Inflammatory macrophage (primary cell): ENCODE data around the gene OVOL2.
A peak's percentile ranks its signal among the peaks of the same experiment; 100 is the strongest.
"Not testable (repeated sequence)": the region's sequence is repeated elsewhere in the genome, so short reads cannot be mapped to it uniquely, and the experiment has no call there.

Experiments used
- DNase-seq, 2 donors: peaks; one replicate each; pipeline ENCODE4 v3.0.0-alpha.2; 2020 to 2022

The OVOL2 gene

GRCh38 chr20:18057994-18058349, 256 bp upstream of the OVOL2 start:
- DNase-seq, result no peak

- no peak for DNase-seq
Observed at GRCh38 chr20:18056174-18057100, 1.3 kb downstream of the OVOL2 start.

- no peak for DNase-seq
Observed at GRCh38 chr20:18055261-18055660, 2.5 kb downstream of the OVOL2 start.

- peak in 1 of 2 donors; percentile 9 for DNase-seq
Observed at GRCh38 chr20:18052856-18053255, 4.9 kb downstream of the OVOL2 start.

GRCh38 chr20:18050628-18051027, 7.1 kb downstream of the OVOL2 start:
- no peak for DNase-seq

GRCh38 chr20:18048176-18048575, 9.5 kb downstream of the OVOL2 start:
- peak in 1 of 2 donors; percentile 73 for DNase-seq

- no peak for DNase-seq
Observed at GRCh38 chr20:18046535-18046934, 11.2 kb downstream of the OVOL2 start.

- DNase-seq, result no peak
Observed at GRCh38 chr20:18042229-18042628, 15.5 kb downstream of the OVOL2 start.

GRCh38 chr20:18041462-18041861, 16.3 kb downstream of the OVOL2 start:
- DNase-seq, result no peak

- DNase-seq, result no peak
Observed at GRCh38 chr20:18039063-18039462, 18.7 kb downstream of the OVOL2 start.

GRCh38 chr20:18034039-18034438, 23.7 kb downstream of the OVOL2 start:
- DNase-seq, result no peak

GRCh38 chr20:18032977-18033892, 24.5 kb downstream of the OVOL2 start:
- DNase-seq, result no peak

GRCh38 chr20:18031888-18032509, 25.7 kb downstream of the OVOL2 start:
- no peak for DNase-seq

- DNase-seq, result no peak
Observed at GRCh38 chr20:18031050-18031449, 26.7 kb downstream of the OVOL2 start.

GRCh38 chr20:18030020-18030419, 27.7 kb downstream of the OVOL2 start:
- no peak for DNase-seq

- not testable (repeated sequence) for DNase-seq
Observed at GRCh38 chr20:18027011-18027410, 30.7 kb downstream of the OVOL2 start.

GRCh38 chr20:18024606-18025127, 33.0 kb downstream of the OVOL2 start:
- DNase-seq, result no peak

- no peak for DNase-seq
Observed at GRCh38 chr20:18020931-18021330, 36.8 kb downstream of the OVOL2 start.

GRCh38 chr20:18019068-18019467, 38.6 kb downstream of the OVOL2 start:
- DNase-seq, result peak; percentile 47 to 66

- no peak for DNase-seq
Observed at GRCh38 chr20:18018100-18018499, 39.6 kb downstream of the OVOL2 start.

GRCh38 chr20:18016772-18017171, 40.9 kb downstream of the OVOL2 start:
- DNase-seq, result no peak

- no peak for DNase-seq
Observed at GRCh38 chr20:18014411-18014810, 43.3 kb downstream of the OVOL2 start.

GRCh38 chr20:18012901-18013300, 44.8 kb downstream of the OVOL2 start:
- no peak for DNase-seq
